Calu3 (cell line): Measurements from ENCODE around the gene SHANK3. TPM values are rescaled to one million over a fixed set of nuclear protein-coding genes. Genes with fewer than 3 reads are reported as not detected.

ENCODE experiments used
- BruUV-seq: library from RNA; stranded (reverse); fragments of 400-500 nt; replicated peaks from 2 replicates; lab custom pipeline; 2021; lab: Mats Ljungman, UMichigan
- CTCF ChIA-PET: fragments of 300-600 bp; sonication (Branson Sonifier 250); formaldehyde crosslinking; loops from one replicate; lab custom pipeline; 2022; ENCODE audit warnings: antibody characterized with exemption; lab: Charles Lee
- DNase-seq: peaks from one replicate; pipeline ENCODE4 v3.0.0; 2022
- H3K27ac Mint-ChIP-seq: one replicate; pipeline ENCODE4 v1.8.0; 2022; ENCODE audit warnings: mixed read lengths; ENCODE audit not compliant: unreplicated experiment
- H3K27me3 Mint-ChIP-seq: one replicate; pipeline ENCODE4 v1.8.0; 2022; ENCODE audit warnings: mixed read lengths; ENCODE audit not compliant: unreplicated experiment
- H3K36me3 Mint-ChIP-seq: one replicate; pipeline ENCODE4 v1.8.0; 2022; ENCODE audit warnings: mild to moderate bottlenecking, moderate library complexity, mixed read lengths; ENCODE audit not compliant: insufficient read depth, unreplicated experiment
- H3K4me1 Mint-ChIP-seq: one replicate; pipeline ENCODE4 v1.8.0; 2022; ENCODE audit warnings: mild to moderate bottlenecking, low read depth, mixed read lengths; ENCODE audit not compliant: unreplicated experiment
- H3K4me3 Mint-ChIP-seq: one replicate; pipeline ENCODE4 v1.8.0; 2022; ENCODE audit warnings: mild to moderate bottlenecking, low read depth, moderate library complexity, mixed read lengths; ENCODE audit not compliant: unreplicated experiment
- H3K9me3 Mint-ChIP-seq: one replicate; pipeline ENCODE4 v1.8.0; 2022; ENCODE audit warnings: low read depth, mixed read lengths; ENCODE audit not compliant: unreplicated experiment
- intact Hi-C: fragments of 100-400 bp; cut with micrococcal nuclease; formaldehyde crosslinking; loops from one replicate; pipeline ENCODE4 v1.10.0; 2022; ENCODE audit not compliant: unreplicated experiment
- total RNA-seq: library from RNA; stranded (reverse); gene quantifications from 2 replicates; pipeline ENCODE4 v1.2.3, GENCODE V29; 2022
- TF ChIP-seq, protein P1 (sequence below): fragments of 200-600 bp; IDR thresholded peaks from one replicate; pipeline ENCODE4 v1.8.0; 2022; ENCODE audit warnings: antibody characterized with exemption; ENCODE audit not compliant: unreplicated experiment

SHANK3 gene
- total RNA-seq, 1 experiment from 2014 or later, result 2.1 TPM

GRCh38 chr22:50674606-50675552, 2.3 kb downstream of the SHANK3 start:
- Mint-ChIP-seq H3K36me3 (peaks cover 11% of the 10 kb centered on the region), H3K4me1 (peaks cover 12% of the 10 kb centered on the region), H3K9me3 (no peaks in the 10 kb centered on the region), H3K4me3 (peak overlapping the region; percentile 70), H3K27ac (no peak overlapping the region), H3K27me3 (peaks cover 60% of the 10 kb centered on the region)
- intact Hi-C loops, result no loop called here
- no TSS peak for BruUV-seq
- CTCF ChIA-PET, result no interaction called here
- TF ChIP-seq, protein P1, sequence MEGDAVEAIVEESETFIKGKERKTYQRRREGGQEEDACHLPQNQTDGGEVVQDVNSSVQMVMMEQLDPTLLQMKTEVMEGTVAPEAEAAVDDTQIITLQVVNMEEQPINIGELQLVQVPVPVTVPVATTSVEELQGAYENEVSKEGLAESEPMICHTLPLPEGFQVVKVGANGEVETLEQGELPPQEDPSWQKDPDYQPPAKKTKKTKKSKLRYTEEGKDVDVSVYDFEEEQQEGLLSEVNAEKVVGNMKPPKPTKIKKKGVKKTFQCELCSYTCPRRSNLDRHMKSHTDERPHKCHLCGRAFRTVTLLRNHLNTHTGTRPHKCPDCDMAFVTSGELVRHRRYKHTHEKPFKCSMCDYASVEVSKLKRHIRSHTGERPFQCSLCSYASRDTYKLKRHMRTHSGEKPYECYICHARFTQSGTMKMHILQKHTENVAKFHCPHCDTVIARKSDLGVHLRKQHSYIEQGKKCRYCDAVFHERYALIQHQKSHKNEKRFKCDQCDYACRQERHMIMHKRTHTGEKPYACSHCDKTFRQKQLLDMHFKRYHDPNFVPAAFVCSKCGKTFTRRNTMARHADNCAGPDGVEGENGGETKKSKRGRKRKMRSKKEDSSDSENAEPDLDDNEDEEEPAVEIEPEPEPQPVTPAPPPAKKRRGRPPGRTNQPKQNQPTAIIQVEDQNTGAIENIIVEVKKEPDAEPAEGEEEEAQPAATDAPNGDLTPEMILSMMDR, result no peak
- DNase-seq, result peak; percentile 84

DNA sequence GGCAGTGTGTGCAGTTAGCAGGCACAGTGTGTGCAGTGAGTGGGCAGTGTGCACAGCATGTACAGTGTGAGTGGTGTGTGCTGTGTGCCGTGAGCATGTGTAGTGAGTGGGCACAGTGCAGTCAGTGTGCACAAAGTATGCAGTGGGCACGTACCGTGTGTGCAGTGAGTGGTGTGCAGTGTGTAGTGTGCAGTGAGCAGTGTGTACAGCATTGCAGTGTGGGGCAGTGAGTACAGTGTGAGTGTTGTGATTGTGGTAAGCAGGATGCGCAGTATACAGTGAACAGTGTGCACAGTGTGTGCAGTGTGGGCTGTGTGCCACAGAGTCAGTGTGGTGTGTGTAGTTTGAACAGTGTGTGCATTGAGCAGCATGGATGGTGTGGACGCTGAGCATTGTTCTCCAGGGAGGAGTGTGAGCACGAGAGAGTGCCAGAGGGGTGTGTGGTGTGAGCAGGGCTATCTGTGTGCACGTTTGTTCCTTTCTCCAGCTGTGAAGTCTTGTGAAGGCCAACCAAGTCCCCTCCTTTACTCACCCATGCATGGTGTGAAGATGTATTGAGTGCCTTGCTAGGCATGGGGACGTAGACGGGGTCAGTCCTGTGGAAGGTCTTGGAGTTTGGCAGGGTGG, 3.0 kb downstream of the SHANK3 start:
- TF ChIP-seq, protein P1, result no peak
- peaks cover 11% of the 10 kb centered on the region for H3K36me3 Mint-ChIP-seq
- BruUV-seq, result no TSS peak
- CTCF ChIA-PET, result no interaction called here
- H3K9me3 Mint-ChIP-seq, result no peaks in the 10 kb centered on the region
- H3K4me3 Mint-ChIP-seq, result peak overlapping the region; percentile 70
- H3K4me1 Mint-ChIP-seq, result peaks cover 12% of the 10 kb centered on the region
- intact Hi-C loops, result no loop called here
- DNase-seq, result no peak
- peaks cover 52% of the 10 kb centered on the region for H3K27me3 Mint-ChIP-seq
- H3K27ac Mint-ChIP-seq, result no peak overlapping the region

DNA sequence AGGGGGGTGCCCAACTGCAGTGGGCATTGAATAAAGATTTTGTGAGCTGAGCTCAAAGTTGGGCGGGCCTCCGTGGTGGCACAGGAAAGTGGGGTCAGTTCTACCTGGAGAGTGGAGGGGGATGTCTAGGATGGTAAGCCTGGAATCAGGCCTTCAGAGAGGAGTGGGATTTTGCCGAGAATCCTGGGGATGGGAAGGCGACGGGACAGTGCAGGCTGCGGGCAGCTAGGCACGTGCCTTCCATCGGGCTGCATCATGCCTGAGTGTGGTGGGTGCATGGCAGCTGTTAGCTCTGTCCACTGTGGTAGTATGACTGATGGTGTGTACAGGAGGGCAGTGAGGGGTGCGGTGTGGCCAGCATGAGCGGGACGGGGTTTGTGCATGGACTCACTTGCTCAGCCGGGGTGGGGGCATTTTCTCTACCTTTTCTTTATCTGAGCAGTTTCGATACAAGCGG, 3.6 kb downstream of the SHANK3 start:
- H3K27ac Mint-ChIP-seq, result no peak overlapping the region
- H3K27me3 Mint-ChIP-seq, result peaks cover 47% of the 10 kb centered on the region
- no peaks in the 10 kb centered on the region for H3K9me3 Mint-ChIP-seq
- H3K4me3 Mint-ChIP-seq, result no peak overlapping the region
- H3K36me3 Mint-ChIP-seq, result peaks cover 11% of the 10 kb centered on the region
- peaks cover 12% of the 10 kb centered on the region for H3K4me1 Mint-ChIP-seq
- TF ChIP-seq, protein P1, result no peak
- no TSS peak for BruUV-seq
- no peak for DNase-seq
- CTCF ChIA-PET, result no interaction called here
- intact Hi-C loops, result no loop called here

DNA sequence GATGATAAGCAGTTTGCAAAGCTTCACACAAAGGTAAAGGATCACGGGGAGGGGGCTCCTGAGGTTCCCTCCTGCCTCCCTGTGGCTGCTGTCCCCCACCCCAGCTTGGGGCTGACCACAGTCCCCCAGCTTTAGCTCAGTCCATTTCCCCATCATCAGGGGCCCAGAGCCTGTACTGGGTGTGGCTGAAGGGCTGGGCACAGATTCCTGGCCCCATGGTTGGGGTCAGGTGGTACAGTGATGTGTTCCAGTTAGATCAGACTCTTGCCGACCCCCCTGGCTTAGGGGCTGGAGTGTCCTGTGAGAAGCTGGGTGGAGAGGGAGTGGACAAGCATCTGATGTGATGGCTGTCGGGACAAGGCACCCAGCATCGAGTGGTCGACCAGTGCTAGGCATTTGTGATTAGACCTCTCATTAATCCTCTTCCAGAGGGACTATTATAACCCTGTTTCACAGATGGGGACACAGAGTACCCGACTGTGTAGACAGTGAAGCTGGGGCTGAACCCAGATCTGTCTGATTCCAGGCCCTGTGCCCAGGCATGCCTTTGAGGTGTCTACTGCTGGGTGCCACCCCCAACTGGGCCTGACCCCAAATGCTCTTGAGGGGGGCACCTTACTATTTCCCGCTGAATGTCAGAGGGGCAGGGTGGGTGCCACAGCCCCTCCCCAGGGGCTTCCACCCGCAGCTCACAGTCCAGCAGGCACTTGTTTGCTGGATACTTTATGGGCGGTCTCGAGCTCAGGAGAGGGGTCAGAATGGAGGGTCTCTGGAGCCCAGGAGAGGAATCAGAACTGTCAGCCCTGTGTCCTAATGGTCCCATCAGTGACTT, 4.3 kb downstream of the SHANK3 start:
- no peak for DNase-seq
- TF ChIP-seq, protein P1, result no peak
- H3K4me3 Mint-ChIP-seq, result no peak overlapping the region
- H3K9me3 Mint-ChIP-seq, result no peaks in the 10 kb centered on the region
- peaks cover 40% of the 10 kb centered on the region for H3K27me3 Mint-ChIP-seq
- no TSS peak for BruUV-seq
- intact Hi-C loops, result no loop called here
- CTCF ChIA-PET, result no interaction called here
- peaks cover 6% of the 10 kb centered on the region for H3K36me3 Mint-ChIP-seq
- no peak overlapping the region for H3K27ac Mint-ChIP-seq
- H3K4me1 Mint-ChIP-seq, result peaks cover 12% of the 10 kb centered on the region
